AG09309 (cell line): ENCODE results near the gene SETDB2.
A peak's percentile ranks its signal among the peaks of the same experiment; 100 is the strongest.

Experiments used
- DNase-seq: peaks from one replicate; pipeline ENCODE4 v3.0.0-alpha.2; 2010; ENCODE audit warnings: low read depth
- H3K4me3 ChIP-seq: 2 replicates; pipeline ENCODE4 v1.5.1; 2011; ENCODE audit warnings: mild to moderate bottlenecking, low read depth, low read length, moderate library complexity; ENCODE audit not compliant: control insufficient read depth
- TF ChIP-seq, protein P1 (sequence below): IDR thresholded peaks from 2 replicates; pipeline ENCODE4 v1.5.1; 2011; ENCODE audit warnings: mild to moderate bottlenecking, low read depth, low read length, inconsistent platforms; ENCODE audit not compliant: insufficient read depth, control insufficient read depth; ENCODE audit errors: missing control alignments

SETDB2 gene

DNA sequence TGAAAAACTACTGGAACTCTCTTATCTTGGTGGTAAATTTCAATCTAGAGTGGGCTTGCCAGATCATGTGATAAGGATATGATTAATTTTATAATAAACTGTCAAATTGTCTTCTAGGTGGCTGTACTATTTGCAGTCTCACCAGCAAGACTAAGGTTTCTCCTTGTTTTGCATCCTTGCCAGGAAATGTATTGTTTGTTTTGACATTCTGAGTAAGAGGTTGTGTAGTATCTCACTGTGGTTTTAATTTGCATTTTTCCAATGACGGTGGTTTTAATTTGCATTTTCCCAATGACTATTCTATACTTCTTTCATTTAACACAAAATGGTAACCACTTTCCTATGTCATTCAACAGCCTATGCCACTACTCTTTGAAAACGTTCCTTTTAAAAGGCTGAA, 2.2 kb upstream of the SETDB2 start:
- DNase-seq = no peak
- TF ChIP-seq, protein P1, sequence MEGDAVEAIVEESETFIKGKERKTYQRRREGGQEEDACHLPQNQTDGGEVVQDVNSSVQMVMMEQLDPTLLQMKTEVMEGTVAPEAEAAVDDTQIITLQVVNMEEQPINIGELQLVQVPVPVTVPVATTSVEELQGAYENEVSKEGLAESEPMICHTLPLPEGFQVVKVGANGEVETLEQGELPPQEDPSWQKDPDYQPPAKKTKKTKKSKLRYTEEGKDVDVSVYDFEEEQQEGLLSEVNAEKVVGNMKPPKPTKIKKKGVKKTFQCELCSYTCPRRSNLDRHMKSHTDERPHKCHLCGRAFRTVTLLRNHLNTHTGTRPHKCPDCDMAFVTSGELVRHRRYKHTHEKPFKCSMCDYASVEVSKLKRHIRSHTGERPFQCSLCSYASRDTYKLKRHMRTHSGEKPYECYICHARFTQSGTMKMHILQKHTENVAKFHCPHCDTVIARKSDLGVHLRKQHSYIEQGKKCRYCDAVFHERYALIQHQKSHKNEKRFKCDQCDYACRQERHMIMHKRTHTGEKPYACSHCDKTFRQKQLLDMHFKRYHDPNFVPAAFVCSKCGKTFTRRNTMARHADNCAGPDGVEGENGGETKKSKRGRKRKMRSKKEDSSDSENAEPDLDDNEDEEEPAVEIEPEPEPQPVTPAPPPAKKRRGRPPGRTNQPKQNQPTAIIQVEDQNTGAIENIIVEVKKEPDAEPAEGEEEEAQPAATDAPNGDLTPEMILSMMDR = no peak
- no peak overlapping the region for H3K4me3 ChIP-seq

DNA sequence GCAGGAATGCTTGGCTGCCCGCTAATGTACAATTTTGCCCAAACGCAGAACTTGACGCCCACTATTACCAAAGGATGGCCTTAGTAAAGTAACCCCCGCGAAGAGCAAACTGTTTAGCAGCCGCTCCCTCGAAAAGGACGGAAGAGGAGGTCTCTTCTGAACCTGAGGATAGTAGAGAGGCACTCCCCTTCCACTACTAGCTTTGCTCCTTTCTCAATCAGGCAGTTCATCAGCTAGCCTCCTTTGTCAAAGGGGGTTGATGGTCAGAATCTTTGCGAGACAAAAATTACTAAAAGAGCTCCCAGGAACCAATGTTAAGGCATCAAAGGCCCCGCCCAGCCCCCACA, 744 bp upstream of the SETDB2 start:
- TF ChIP-seq, protein P1 = no peak
- no peak for DNase-seq

DNA sequence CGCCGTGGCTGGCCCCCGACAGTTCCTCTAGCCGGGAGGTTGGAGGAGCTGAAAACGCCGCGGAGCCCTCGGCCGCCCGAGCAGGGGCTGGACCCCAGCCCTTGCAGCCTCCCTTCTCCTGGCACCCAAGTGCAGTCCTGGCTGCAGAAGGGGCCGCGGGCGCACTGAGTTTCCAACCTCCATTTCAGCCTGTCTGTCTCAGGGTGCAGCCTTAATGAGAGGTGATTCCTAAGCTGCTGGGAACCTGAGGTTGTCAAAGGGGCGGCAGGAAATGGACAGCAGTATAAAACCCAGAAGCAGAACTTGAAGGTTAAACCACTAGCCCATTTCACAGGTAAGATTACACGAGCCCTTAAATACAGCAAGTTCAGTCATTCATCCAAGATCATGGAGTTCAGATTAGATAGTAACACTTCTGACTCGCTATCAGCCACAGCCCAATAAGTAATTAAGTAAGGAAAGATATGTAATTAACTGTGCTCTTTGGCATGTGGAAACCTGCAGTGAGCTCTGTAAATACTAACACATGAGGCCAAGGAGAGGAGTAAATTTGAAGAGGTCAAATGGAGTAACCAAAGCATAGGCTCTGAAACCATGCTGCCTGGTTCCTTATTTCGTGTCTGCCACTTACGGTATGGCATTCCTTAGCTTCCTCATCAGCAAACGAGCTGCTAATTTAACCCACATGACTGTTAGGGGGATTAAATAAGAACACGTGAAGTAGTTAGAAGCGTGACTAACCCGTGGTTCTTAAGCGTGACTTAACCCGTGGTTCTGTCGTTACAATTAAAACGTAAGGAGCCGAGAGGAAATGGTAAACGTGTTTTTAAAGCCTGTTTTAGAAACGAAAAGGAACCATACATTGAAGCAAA, 686 bp downstream of the SETDB2 start:
- TF ChIP-seq, protein P1 = no peak

More for the DNA sequence above, 744 bp upstream of the SETDB2 start:
- H3K4me3 ChIP-seq = peak overlapping the region; percentile 88

DNA sequence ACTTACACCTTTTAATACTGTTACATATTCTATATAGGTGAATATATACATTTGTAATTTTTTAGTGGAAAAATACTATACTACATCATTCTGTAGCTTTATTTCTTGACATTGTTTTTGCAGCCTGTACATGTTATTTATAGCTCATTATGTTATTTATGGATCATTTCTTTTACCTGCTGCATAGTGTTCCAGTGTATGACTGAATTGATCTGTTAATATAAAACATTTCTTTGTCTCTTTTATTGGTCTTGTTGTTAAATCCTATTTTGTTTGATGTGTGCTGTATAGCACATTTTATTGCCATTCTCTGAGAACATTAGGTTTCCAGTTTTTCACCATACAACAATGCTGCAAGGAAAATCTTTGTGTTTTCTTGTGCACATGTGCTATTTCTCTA, 2.4 kb downstream of the SETDB2 start:
- TF ChIP-seq, protein P1 = no peak
- H3K4me3 ChIP-seq = no peak overlapping the region
- no peak for DNase-seq

More for the DNA sequence above, 686 bp downstream of the SETDB2 start:
- H3K4me3 ChIP-seq = peak overlapping the region; percentile 88
- DNase-seq = no peak

DNA sequence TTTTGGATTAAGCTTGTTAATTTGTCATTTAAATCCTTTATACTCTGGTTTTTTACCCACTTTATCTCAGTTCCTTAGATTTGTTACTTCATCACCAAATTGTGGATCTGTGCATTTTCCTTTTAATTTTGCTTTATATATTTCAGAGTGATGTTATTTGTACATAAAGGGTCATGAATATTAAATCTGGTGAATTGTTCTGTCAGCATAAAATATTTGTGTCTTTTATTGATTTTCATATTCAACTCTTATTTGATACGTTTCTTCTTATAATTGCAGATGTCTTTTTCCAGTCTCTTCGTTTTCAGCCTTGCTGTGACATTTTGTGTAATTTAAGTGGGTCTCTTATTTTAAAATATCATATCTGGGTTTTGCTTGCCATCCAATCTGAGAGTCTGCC, 4.7 kb downstream of the SETDB2 start:
- TF ChIP-seq, protein P1 = no peak
- no peak overlapping the region for H3K4me3 ChIP-seq
- DNase-seq = no peak

DNA sequence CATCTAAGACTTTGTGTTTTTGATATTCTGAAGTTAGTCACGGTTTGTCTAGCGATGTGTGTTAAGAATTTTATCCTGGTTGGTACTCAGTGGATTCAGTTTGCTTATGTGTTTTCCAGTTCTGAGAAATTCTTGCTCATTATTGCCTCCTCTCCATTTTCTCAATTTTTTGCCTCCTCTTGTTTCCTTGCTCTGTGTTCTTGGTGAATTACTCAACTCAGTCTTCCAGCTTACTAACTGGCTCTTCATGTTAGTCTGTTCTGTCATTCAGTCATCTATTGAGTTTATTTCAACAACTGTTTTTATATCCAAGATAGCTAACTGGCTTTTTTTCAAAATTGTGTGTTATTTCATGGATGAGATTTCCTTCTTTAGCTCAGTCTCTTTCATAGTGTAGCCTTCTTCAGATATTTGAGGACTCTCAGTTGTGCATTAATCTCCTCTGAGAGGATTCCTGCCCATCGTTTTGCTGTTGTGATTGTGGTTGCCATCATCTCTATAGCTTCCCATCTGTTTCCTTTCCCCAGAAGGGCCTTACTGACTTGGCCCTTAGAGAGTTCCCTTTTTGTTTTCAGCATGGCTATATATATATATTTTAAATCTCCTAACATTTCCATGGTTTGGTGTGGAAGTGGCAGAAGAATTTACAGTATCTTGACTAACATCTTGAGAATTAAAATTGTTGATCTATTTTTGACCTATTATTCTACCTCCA, 6.2 kb downstream of the SETDB2 start:
- TF ChIP-seq, protein P1 = no peak
- H3K4me3 ChIP-seq = no peak overlapping the region
- DNase-seq = no peak
